Mesenchymal stem cell (in vitro differentiated cells and primary cell): ENCODE results near the gene RAPGEF4.
"Not testable (repeated sequence)": the region's sequence is repeated elsewhere in the genome, so short reads cannot be mapped to it uniquely, and the experiment has no call there.

ENCODE experiments used
- DNase-seq: peaks from one replicate; pipeline ENCODE4 v3.0.0-alpha.2; 2013
- H2AFZ ChIP-seq: one replicate; pipeline ENCODE4 v1.6.1; 2013; ENCODE audit warnings: low read depth, mild to moderate bottlenecking, control low read depth, inconsistent platforms, low read length, moderate library complexity
- H2AK5ac ChIP-seq: 2 replicates; pipeline ENCODE4 v1.6.1; 2013; ENCODE audit warnings: low read length, moderate library complexity, mild to moderate bottlenecking, inconsistent platforms; ENCODE audit not compliant: severe bottlenecking
- H2BK120ac ChIP-seq: one replicate; pipeline ENCODE4 v1.6.1; 2013; ENCODE audit warnings: low read depth, mild to moderate bottlenecking, inconsistent platforms, low read length, moderate library complexity
- H2BK12ac ChIP-seq, 2 experiments: one replicate each; pipeline ENCODE4 v1.6.1; 2013; ENCODE audit warnings: inconsistent platforms in 2 of 2, low read length in 2 of 2, mild to moderate bottlenecking in 2 of 2, moderate library complexity in 2 of 2, control low read depth in 1 of 2
- H2BK15ac ChIP-seq: one replicate; pipeline ENCODE4 v1.6.1; 2013; ENCODE audit warnings: mild to moderate bottlenecking, low read depth, inconsistent platforms; ENCODE audit not compliant: poor library complexity, severe bottlenecking
- H2BK5ac ChIP-seq: 2 replicates; pipeline ENCODE4 v1.6.1; 2013; ENCODE audit warnings: low read depth, mild to moderate bottlenecking, low read length, control low read depth, inconsistent platforms; ENCODE audit not compliant: poor library complexity, severe bottlenecking
- H3K14ac ChIP-seq, 2 experiments: one replicate each; pipeline ENCODE4 v1.6.1; 2013; ENCODE audit warnings: inconsistent platforms in 2 of 2, low read length in 2 of 2, control low read depth in 1 of 2, mild to moderate bottlenecking in 1 of 2, moderate library complexity in 1 of 2
- H3K18ac ChIP-seq, 2 experiments: one replicate each; pipeline ENCODE4 v1.6.1; 2013; ENCODE audit warnings: inconsistent platforms in 2 of 2, low read length in 2 of 2, control low read depth in 1 of 2, low read depth in 1 of 2, mild to moderate bottlenecking in 1 of 2
- H3K23ac ChIP-seq, 2 experiments: one replicate each; pipeline ENCODE4 v1.6.1; 2013; ENCODE audit warnings: inconsistent platforms in 2 of 2, low read length in 2 of 2, mild to moderate bottlenecking in 2 of 2, moderate library complexity in 2 of 2, control low read depth in 1 of 2
- H3K27ac ChIP-seq: 2 replicates; pipeline ENCODE4 v1.5.1; 2013; ENCODE audit warnings: mild to moderate bottlenecking, moderate library complexity, low read length, control low read depth, inconsistent platforms; ENCODE audit not compliant: poor library complexity, severe bottlenecking
- H3K27me3 ChIP-seq, 2 experiments: 2 replicates each; pipeline versions ENCODE4 v1.6.1 to v1.7.0; 2013; ENCODE audit warnings: low read length in 2 of 2, mild to moderate bottlenecking in 2 of 2, moderate library complexity in 2 of 2, control low read depth in 1 of 2, inconsistent platforms in 1 of 2; ENCODE audit not compliant: control insufficient read depth in 1 of 2, insufficient read depth in 1 of 2
- H3K36me3 ChIP-seq, 2 experiments: 2 replicates each; pipeline versions ENCODE4 v1.6.1 to v1.7.0; 2013; ENCODE audit warnings: low read length in 2 of 2, control low read depth in 1 of 2, inconsistent platforms in 1 of 2, low read depth in 1 of 2, mild to moderate bottlenecking in 1 of 2; ENCODE audit not compliant: insufficient read depth in 2 of 2, control insufficient read depth in 1 of 2
- H3K4ac ChIP-seq, 2 experiments: one replicate each; pipeline ENCODE4 v1.6.1; 2013; ENCODE audit warnings: inconsistent platforms in 2 of 2, low read length in 2 of 2, mild to moderate bottlenecking in 2 of 2, moderate library complexity in 2 of 2, control low read depth in 1 of 2, low read depth in 1 of 2
- H3K4me1 ChIP-seq: 2 replicates; pipeline ENCODE4 v1.6.1; 2013; ENCODE audit warnings: low read depth, low read length, control low read depth; ENCODE audit not compliant: control insufficient read depth, insufficient read depth
- H3K4me2 ChIP-seq: 2 replicates; pipeline ENCODE4 v1.6.1; 2013; ENCODE audit warnings: low read length, mild to moderate bottlenecking, inconsistent platforms; ENCODE audit not compliant: poor library complexity, severe bottlenecking
- H3K4me3 ChIP-seq, 2 experiments: 2 replicates each; pipeline versions ENCODE4 v1.5.1 to v1.7.0; 2013; ENCODE audit warnings: low read length in 2 of 2, mild to moderate bottlenecking in 2 of 2, control low read depth in 1 of 2, low read depth in 1 of 2; ENCODE audit not compliant: insufficient read depth in 1 of 2
- H3K79me1 ChIP-seq: replicated peaks from 2 replicates; pipeline ENCODE4 v1.6.1; 2013; ENCODE audit warnings: mild to moderate bottlenecking, control low read depth, low read length, inconsistent platforms; ENCODE audit not compliant: poor library complexity, severe bottlenecking
- H3K9ac ChIP-seq: 2 replicates; pipeline ENCODE4 v1.7.0; 2013; ENCODE audit warnings: mild to moderate bottlenecking, low read length, moderate library complexity
- H3K9me3 ChIP-seq: 2 replicates; pipeline ENCODE4 v1.7.0; 2013; ENCODE audit warnings: mild to moderate bottlenecking, low read length; ENCODE audit not compliant: control insufficient read depth
- H4K8ac ChIP-seq: one replicate; pipeline ENCODE4 v1.6.1; 2013; ENCODE audit warnings: inconsistent platforms, mild to moderate bottlenecking, low read length, moderate library complexity
- H4K91ac ChIP-seq: one replicate; pipeline ENCODE4 v1.6.1; 2013; ENCODE audit warnings: mild to moderate bottlenecking, low read length, inconsistent platforms
- whole genome bisulfite sequencing: methylation state at CpG from one replicate; pipeline ENCODE4 v1.1.7; 2013; ENCODE audit warnings: mixed read lengths; 5-methylcytosine and 5-hydroxymethylcytosine counted together

The RAPGEF4 gene

GRCh38 chr2:173034143-173034542 is 298.5 kb downstream of the RAPGEF4 start:
- no peak for DNase-seq
- no peak overlapping the region for H3K4ac ChIP-seq
- no peaks in the 10 kb centered on the region for H3K36me3 ChIP-seq
- H3K9me3 ChIP-seq, result no peaks in the 10 kb centered on the region
- H3K4me2 ChIP-seq, result no peak overlapping the region
- H3K14ac ChIP-seq, result no peak overlapping the region
- H2BK15ac ChIP-seq, result no peak overlapping the region
- no peak overlapping the region for H4K8ac ChIP-seq
- no peak overlapping the region for H2AK5ac ChIP-seq
- no peak overlapping the region for H3K27ac ChIP-seq
- no peak overlapping the region for H3K23ac ChIP-seq
- no peak overlapping the region for H2AFZ ChIP-seq
- no peak overlapping the region for H3K18ac ChIP-seq
- peaks cover 1% of the 10 kb centered on the region for H3K4me1 ChIP-seq
- no peaks in the 10 kb centered on the region for H3K79me1 ChIP-seq
- H3K9ac ChIP-seq, result no peak overlapping the region
- no peak overlapping the region for H2BK12ac ChIP-seq
- no peak overlapping the region for H4K91ac ChIP-seq
- no peak overlapping the region for H2BK5ac ChIP-seq
- H2BK120ac ChIP-seq, result no peak overlapping the region
- no peak overlapping the region for H3K4me3 ChIP-seq
- no peaks in the 10 kb centered on the region for H3K27me3 ChIP-seq
- 91% methylated on average over 6 of the region's 7 CpGs for WGBS

- Histone ChIP-seq H3K4ac (no peak overlapping the region), H3K14ac (peak overlapping the region in 1 of 2 experiments; percentile 18), H2BK12ac (no peak overlapping the region), H3K23ac (no peak overlapping the region), H2BK15ac (no peak overlapping the region), H4K8ac (no peak overlapping the region), H3K9ac (no peak overlapping the region), H3K4me1 (peaks cover 2% of the 10 kb centered on the region), H3K4me2 (no peak overlapping the region), H2BK5ac (no peak overlapping the region), H3K36me3 (no peaks in the 10 kb centered on the region), H2AFZ (no peak overlapping the region), H3K4me3 (no peak overlapping the region), H3K18ac (peak overlapping the region in 1 of 2 experiments; percentile 43), H4K91ac (no peak overlapping the region), H3K27ac (no peak overlapping the region), H2AK5ac (no peak overlapping the region), H3K9me3 (no peaks in the 10 kb centered on the region), H3K79me1 (no peaks in the 10 kb centered on the region), H2BK120ac (no peak overlapping the region), H3K27me3 (no peaks in the 10 kb centered on the region)
- no peak for DNase-seq
- 87% methylated on average over 10 of the region's 12 CpGs for WGBS
Measured at GRCh38 chr2:173037245-173038120, 301.8 kb downstream of the RAPGEF4 start.

DNA sequence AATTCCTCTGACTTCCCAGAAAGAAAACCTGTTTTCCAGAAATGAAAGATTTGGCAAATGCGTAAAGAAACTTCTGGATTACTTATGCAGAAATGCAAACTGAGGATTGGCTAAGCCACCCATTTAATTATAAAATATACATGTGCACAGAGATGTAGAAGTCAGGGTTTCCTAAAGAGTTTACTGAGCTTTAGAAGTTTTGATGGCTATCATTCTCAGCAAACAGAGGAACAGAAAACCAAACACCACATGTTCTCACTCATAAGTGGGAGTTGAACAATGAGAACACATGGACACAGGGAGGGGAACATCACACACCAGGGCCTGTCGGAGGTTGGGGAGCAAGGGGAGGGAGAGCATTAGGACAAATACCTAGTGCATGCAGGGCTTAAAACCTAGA is 302.6 kb downstream of the RAPGEF4 start:
- not testable (repeated sequence) for H4K8ac ChIP-seq, H3K4me1 ChIP-seq, H3K9ac ChIP-seq, H3K27me3 ChIP-seq, DNase-seq, H3K27ac ChIP-seq, H2AK5ac ChIP-seq, H3K79me1 ChIP-seq, H4K91ac ChIP-seq, H2BK120ac ChIP-seq, H2AFZ ChIP-seq, H3K23ac ChIP-seq, H3K9me3 ChIP-seq, H3K18ac ChIP-seq, H3K14ac ChIP-seq, H2BK5ac ChIP-seq, H3K4ac ChIP-seq, H3K4me3 ChIP-seq, H2BK15ac ChIP-seq, H2BK12ac ChIP-seq, H3K4me2 ChIP-seq, H3K36me3 ChIP-seq
- WGBS, result 100% methylated on average over 1 of the region's 2 CpGs

- no peak for DNase-seq
- peaks cover 4% of the 10 kb centered on the region for H3K4me1 ChIP-seq
- H3K36me3 ChIP-seq, result no peaks in the 10 kb centered on the region
- H4K91ac ChIP-seq, result no peak overlapping the region
- no peaks in the 10 kb centered on the region for H3K27me3 ChIP-seq
- H3K9ac ChIP-seq, result no peak overlapping the region
- no peak overlapping the region for H3K4me2 ChIP-seq
- H2BK15ac ChIP-seq, result no peak overlapping the region
- no peak overlapping the region for H3K18ac ChIP-seq
- no peak overlapping the region for H3K4me3 ChIP-seq
- no peak overlapping the region for H2BK120ac ChIP-seq
- H2AFZ ChIP-seq, result no peak overlapping the region
- no peak overlapping the region for H2AK5ac ChIP-seq
- H3K9me3 ChIP-seq, result no peaks in the 10 kb centered on the region
- no peak overlapping the region for H2BK5ac ChIP-seq
- no peak overlapping the region for H3K23ac ChIP-seq
- no peak overlapping the region for H2BK12ac ChIP-seq
- no peaks in the 10 kb centered on the region for H3K79me1 ChIP-seq
- H3K4ac ChIP-seq, result no peak overlapping the region
- no peak overlapping the region for H4K8ac ChIP-seq
- H3K27ac ChIP-seq, result no peak overlapping the region
- H3K14ac ChIP-seq, result no peak overlapping the region
Measured at GRCh38 chr2:173040729-173041128, 305.1 kb downstream of the RAPGEF4 start.
